HG02840 (cell line): ENCODE results near the gene ARID5B.

Experiments used
- ATAC-seq: cut with Tn5 transposase; IDR thresholded peaks from one replicate; pipeline ENCODE4 v1.9.1; 2021; ENCODE audit warnings: mild to moderate bottlenecking, moderate library complexity, moderate number of reproducible peaks; ENCODE audit not compliant: unreplicated experiment, low FRiP score

Gene ARID5B

GRCh38 chr10:61931620-61932332, 30.3 kb downstream of the ARID5B start:
- ATAC-seq, result no peak

DNA sequence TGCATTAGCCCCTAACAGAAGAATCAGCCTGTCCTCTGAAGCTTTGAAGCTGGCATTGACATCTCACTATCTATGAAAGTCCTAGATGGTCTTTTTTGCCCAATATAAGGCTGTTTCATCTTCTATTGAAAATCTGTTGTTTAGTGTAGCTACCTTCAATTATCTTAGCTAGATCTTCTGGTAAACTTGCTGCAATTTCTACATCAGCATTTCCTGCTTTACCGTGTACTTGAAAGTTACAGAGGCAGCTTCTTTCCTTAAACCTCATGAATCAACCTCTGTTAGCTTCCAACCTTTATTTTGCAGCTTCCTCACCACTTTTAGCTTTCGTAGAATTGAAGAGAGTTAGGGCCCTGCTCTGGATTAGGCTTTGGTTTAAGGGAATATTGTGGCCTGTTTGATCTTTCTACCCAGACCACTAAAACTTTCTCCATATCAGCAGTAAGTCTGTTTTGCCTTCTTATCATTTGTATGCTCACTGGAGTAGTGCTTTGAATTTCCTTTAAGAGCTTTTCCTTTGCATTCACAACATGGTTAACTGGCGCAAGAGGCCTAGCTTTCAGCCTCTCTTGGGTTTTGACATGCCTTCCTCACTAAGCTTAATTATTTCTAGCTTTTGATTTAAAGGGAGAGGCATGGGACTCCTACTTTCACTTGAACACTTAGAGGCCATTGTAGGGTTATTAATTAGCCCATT, 32.5 kb downstream of the ARID5B start:
- ATAC-seq, result no peak

DNA sequence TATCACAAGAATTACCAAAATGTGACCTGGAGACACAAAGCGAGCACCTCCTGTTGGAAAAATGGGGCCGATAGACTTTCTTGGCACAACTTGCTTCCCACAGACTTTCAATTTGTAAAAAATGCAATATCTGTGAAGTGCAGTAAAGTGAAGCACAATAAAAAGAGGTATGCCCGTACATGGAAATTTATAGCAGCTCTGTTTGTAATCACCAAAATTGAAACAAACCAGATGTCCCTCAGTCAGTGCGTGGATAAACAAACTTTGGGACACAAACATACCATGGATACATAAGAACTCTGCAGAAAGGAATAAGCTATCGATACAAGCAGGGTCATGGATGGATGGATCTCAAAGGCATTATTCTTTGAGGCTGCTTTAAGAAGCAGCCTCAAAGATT, 33.6 kb downstream of the ARID5B start:
- no peak for ATAC-seq

- no peak for ATAC-seq
Observed at GRCh38 chr10:61936770-61937169, 35.3 kb downstream of the ARID5B start.

GRCh38 chr10:61937631-61938351, 36.3 kb downstream of the ARID5B start:
- no peak for ATAC-seq

- no peak for ATAC-seq
Observed at GRCh38 chr10:61939902-61940301, 38.4 kb downstream of the ARID5B start.

DNA sequence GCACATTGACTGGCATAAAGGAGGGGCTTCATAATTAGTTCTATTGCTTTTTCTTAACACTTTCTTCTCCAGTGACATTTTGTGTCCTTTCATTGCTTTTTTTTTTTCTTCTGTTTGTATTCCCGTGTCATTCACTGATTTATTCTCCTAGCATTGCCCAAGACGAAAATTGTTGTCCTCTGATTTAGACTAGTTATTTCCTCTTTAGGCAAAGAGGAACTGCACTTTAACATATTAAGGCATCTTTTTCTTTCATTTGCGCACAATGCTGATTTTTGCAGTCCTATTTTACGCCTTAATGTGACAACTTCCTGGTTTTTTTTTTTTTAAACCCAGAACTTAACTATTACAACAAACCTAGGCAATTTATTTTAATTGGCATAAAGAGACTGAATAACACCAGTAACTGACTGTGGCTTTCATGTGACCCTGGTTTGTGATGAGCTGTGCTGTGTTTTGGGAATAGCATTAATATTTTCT, 39.7 kb downstream of the ARID5B start:
- ATAC-seq, result no peak

- ATAC-seq, result no peak
Observed at GRCh38 chr10:61942604-61943461, 41.3 kb downstream of the ARID5B start.

DNA sequence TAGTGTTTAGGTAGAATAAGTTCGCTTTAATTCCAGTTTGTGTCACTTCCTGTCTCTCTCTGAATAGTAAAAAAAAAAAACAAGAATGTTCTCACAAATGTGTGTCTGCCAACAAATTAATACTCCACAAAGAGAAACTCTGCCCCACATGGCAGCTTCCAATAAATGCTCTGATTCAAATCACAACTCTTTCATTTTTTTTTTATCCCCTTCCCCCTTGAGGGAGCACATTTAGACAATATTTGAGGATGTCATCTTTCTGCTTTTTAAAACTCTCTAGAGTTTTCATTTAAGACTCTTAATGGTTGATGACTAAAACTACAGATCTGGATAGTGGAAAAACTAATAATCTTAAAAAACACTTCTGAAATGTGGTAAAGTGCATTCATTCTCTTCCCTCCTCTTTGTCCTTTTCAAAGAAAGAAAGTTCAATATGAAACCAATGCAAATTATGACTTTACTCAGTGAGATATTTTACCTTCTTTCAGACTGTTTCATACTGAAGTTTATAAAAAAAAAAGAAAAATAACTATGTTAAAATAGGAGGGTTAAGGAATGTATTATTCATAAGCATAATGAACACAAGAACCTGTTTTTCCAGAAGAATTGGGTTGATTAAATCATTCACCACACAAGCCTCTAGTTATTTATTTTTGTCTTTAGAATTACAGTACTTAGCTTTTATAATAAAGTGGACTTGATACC, 42.3 kb downstream of the ARID5B start:
- ATAC-seq, result peak; percentile 48

DNA sequence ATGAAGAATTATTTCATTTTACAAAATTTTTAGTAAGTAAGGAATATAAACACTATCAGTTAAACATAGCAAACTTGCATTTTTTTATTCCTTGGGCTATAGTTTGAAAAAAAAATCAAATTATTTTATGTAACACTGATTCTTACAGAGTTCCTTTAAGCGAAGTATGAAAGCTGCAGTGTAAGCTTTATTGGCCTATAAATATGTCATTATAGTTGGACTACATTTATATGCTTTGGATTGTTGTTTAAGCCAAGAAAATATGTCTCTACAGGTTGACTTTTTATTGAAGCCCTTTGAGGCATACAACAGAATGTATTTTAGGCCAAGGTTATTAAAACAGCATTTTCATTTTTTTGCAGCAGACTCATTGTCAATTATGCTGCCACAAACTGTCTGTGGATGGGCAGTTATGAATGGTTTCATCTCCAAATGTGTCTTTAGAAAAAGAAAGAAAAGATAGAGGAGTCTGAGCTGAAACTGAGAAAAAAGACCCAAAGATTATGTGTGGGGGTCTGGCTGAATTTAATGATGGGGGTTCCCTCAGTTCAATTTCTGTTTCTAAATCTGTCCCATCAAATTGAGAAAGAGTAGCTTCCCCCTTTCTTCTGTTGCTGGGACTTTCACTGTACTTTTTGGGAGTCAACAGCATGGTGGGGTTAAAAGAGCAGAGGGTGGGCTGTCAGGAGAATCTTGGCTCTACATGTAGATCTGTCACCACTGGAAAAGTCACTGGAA, 43.1 kb downstream of the ARID5B start:
- ATAC-seq, result no peak

- ATAC-seq, result no peak
Observed at GRCh38 chr10:61949687-61950086, 48.2 kb downstream of the ARID5B start.

- ATAC-seq, result no peak
Observed at GRCh38 chr10:61950449-61951143, 49.1 kb downstream of the ARID5B start.

DNA sequence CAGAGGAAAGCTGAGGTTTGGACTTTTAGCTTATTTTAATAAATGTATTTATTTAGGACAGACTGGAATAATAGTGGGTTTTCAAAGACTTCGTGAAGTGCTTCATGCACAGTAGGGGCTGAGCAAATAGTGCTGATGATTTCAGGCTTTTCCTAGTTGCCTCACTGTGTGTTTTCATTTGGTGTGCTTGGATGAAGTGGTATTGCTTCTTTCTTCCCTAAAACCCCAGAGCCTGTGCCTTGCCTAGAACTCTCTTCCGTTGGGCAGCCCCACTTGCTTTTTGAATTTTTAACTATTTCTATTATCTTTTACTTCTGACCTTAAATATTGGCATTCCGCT, 49.6 kb downstream of the ARID5B start:
- ATAC-seq, result no peak

DNA sequence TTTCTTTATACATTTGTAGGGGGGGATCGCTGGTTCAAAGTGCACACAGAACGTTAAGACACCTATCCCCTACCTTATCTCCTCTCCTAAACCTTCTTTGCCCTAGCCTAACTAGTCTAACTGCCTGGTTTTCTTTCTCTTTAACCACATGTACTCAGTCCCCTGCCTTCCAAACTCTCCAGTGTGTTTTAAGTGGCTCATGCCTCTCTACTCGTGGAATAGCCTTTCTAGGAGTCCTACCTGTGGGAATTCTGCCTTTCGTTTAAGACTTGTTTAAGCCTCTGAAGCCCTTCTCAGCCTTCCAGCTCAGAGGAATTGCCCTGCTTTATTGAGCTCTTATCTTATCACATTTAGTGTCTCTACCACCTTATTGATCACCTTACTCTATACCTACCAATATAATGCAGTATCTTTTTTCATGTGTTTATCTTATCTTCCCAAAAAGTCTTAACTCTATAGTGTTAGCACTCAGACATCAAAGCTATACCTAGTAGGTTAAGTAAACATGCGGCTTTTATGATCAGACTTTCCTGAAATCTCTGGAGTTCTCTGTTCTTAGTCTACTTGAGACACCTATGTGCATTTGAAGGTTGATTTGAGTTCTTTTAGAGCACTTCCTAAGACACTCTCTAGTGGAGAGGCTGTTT, 50.7 kb downstream of the ARID5B start:
- ATAC-seq, result no peak

- ATAC-seq, result no peak
Observed at GRCh38 chr10:61953183-61953582, 51.7 kb downstream of the ARID5B start.

GRCh38 chr10:61957806-61958205, 56.3 kb downstream of the ARID5B start:
- ATAC-seq, result no peak

GRCh38 chr10:61958311-61958710, 56.8 kb downstream of the ARID5B start:
- ATAC-seq, result no peak

DNA sequence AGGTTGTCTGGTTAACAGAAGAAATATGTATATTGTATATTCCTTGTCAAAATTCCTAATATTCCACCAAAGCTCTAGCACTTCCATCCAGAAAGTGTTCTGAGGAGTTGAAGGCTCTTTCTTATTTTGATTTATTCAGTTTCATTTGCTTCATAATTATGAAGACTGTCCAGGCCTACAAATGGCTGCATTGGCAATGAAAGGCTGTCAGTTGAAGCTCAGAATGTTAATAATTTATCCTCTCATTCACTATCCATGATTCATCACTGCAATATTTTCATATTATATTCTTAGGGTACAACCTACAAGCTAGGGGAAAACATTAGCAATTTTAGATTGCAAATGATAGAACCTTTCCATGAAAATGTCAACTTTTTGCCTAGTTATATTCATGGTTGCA, 57.3 kb downstream of the ARID5B start:
- no peak for ATAC-seq
